Neural cell (in vitro differentiated cells): ENCODE data around the gene S100A1.
"Not testable (repeated sequence)": the region's sequence is repeated elsewhere in the genome, so short reads cannot be mapped to it uniquely, and the experiment has no call there.

Experiments
- EP300 ChIP-seq: fragments of 450-650 bp; conservative IDR thresholded peaks from 2 replicates; pipeline ENCODE4 v1.6.1; 2014; ENCODE audit warnings: antibody characterized with exemption, mild to moderate bottlenecking, moderate library complexity; ENCODE audit not compliant: poor library complexity, severe bottlenecking
- EZH2 ChIP-seq: fragments of 200-600, 300-800 bp; shearing (Covaris generic), sonication (generic); IDR thresholded peaks from 2 replicates; pipeline ENCODE4 v1.6.1; 2014; ENCODE audit warnings: antibody characterized with exemption, low read length, borderline replicate concordance, mild to moderate bottlenecking; ENCODE audit not compliant: insufficient read depth, poor library complexity, severe bottlenecking
- MXI1 ChIP-seq: fragments of 450-650 bp; conservative IDR thresholded peaks from 2 replicates; pipeline ENCODE4 v1.6.1; 2014; ENCODE audit warnings: antibody characterized with exemption, mild to moderate bottlenecking; ENCODE audit not compliant: poor library complexity, severe bottlenecking
- POLR2AphosphoS5 ChIP-seq: IDR thresholded peaks from 2 replicates; pipeline ENCODE4 v1.6.1; 2012
- RAD21 ChIP-seq: fragments of 450-650 bp; conservative IDR thresholded peaks from 2 replicates; pipeline ENCODE4 v1.6.1; 2014; ENCODE audit warnings: antibody characterized with exemption, mild to moderate bottlenecking, moderate library complexity
- SMC3 ChIP-seq: fragments of 450-650 bp; conservative IDR thresholded peaks from 2 replicates; pipeline ENCODE4 v1.6.1; 2014; ENCODE audit warnings: antibody characterized with exemption, mild to moderate bottlenecking, moderate library complexity; ENCODE audit not compliant: poor library complexity
- TAF1 ChIP-seq: IDR thresholded peaks from 2 replicates; pipeline ENCODE4 v1.6.1; 2012; ENCODE audit warnings: low read depth
- TF ChIP-seq, protein P1 (sequence below): fragments of 450-650 bp; IDR thresholded peaks from 2 replicates; pipeline ENCODE4 v1.5.1; 2014; ENCODE audit warnings: antibody characterized with exemption, mild to moderate bottlenecking, moderate library complexity; ENCODE audit not compliant: poor library complexity, severe bottlenecking
- TF ChIP-seq, protein P2 (sequence below): IDR thresholded peaks from 2 replicates; pipeline ENCODE4 v1.6.1; 2012; ENCODE audit warnings: borderline replicate concordance

DNA sequence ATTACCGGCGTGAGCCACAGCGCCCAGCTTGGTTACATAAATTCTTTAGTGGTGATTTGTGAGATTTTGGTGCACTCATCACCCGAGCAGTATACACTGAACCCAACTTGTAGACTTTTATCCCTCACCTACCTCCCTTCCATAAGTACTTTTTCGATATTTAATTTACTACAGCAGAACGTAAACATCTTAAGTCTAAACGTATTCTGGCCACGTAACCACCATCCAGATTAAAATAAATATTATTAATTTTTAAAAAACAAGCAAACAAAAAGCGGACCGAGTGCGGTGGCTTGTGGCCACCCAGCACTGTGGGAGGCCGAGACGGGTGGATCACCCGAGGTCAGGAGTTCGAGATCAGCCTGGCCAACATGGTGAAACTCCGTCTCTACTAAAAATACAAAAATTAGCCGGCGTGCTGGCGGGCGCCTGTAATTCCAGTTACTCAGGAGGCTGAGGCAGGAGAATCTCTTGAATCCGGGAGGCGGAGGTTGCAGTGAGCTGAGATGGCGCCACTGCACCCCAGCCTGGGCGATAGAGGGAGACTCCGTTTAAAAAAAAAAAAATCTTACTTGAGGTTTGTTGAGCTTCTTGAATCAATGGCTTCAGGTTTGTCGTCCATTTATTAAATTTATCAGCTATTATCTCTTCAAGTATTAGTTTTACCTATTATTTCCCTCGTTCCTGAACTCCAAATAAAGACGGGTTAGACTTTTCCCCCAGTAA is 43.6 kb downstream of the S100A1 start:
- TF ChIP-seq, protein P1, sequence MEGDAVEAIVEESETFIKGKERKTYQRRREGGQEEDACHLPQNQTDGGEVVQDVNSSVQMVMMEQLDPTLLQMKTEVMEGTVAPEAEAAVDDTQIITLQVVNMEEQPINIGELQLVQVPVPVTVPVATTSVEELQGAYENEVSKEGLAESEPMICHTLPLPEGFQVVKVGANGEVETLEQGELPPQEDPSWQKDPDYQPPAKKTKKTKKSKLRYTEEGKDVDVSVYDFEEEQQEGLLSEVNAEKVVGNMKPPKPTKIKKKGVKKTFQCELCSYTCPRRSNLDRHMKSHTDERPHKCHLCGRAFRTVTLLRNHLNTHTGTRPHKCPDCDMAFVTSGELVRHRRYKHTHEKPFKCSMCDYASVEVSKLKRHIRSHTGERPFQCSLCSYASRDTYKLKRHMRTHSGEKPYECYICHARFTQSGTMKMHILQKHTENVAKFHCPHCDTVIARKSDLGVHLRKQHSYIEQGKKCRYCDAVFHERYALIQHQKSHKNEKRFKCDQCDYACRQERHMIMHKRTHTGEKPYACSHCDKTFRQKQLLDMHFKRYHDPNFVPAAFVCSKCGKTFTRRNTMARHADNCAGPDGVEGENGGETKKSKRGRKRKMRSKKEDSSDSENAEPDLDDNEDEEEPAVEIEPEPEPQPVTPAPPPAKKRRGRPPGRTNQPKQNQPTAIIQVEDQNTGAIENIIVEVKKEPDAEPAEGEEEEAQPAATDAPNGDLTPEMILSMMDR: peak; percentile 35
- not testable (repeated sequence) for TF ChIP-seq POLR2AphosphoS5, EP300, SMC3, TAF1, MXI1, EZH2, RAD21
- TF ChIP-seq, protein P2, sequence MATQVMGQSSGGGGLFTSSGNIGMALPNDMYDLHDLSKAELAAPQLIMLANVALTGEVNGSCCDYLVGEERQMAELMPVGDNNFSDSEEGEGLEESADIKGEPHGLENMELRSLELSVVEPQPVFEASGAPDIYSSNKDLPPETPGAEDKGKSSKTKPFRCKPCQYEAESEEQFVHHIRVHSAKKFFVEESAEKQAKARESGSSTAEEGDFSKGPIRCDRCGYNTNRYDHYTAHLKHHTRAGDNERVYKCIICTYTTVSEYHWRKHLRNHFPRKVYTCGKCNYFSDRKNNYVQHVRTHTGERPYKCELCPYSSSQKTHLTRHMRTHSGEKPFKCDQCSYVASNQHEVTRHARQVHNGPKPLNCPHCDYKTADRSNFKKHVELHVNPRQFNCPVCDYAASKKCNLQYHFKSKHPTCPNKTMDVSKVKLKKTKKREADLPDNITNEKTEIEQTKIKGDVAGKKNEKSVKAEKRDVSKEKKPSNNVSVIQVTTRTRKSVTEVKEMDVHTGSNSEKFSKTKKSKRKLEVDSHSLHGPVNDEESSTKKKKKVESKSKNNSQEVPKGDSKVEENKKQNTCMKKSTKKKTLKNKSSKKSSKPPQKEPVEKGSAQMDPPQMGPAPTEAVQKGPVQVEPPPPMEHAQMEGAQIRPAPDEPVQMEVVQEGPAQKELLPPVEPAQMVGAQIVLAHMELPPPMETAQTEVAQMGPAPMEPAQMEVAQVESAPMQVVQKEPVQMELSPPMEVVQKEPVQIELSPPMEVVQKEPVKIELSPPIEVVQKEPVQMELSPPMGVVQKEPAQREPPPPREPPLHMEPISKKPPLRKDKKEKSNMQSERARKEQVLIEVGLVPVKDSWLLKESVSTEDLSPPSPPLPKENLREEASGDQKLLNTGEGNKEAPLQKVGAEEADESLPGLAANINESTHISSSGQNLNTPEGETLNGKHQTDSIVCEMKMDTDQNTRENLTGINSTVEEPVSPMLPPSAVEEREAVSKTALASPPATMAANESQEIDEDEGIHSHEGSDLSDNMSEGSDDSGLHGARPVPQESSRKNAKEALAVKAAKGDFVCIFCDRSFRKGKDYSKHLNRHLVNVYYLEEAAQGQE: not testable (repeated sequence)
